Stimulated activated CD4-positive, alpha-beta T cell treated with anti-CD3 and anti-CD28 coated beads, Interleukin-4, amount 100 ng/mL, for 1 hour (primary cell): Measurements from ENCODE around the gene KDM8.
A peak's percentile ranks its signal among the peaks of the same experiment; 100 is the strongest.
"Not testable (repeated sequence)": the region's sequence is repeated elsewhere in the genome, so short reads cannot be mapped to it uniquely, and the experiment has no call there.

Experiments used
- DNase-seq: peaks from one replicate; pipeline ENCODE4 v3.0.0-alpha.2; 2020

Gene KDM8

DNA sequence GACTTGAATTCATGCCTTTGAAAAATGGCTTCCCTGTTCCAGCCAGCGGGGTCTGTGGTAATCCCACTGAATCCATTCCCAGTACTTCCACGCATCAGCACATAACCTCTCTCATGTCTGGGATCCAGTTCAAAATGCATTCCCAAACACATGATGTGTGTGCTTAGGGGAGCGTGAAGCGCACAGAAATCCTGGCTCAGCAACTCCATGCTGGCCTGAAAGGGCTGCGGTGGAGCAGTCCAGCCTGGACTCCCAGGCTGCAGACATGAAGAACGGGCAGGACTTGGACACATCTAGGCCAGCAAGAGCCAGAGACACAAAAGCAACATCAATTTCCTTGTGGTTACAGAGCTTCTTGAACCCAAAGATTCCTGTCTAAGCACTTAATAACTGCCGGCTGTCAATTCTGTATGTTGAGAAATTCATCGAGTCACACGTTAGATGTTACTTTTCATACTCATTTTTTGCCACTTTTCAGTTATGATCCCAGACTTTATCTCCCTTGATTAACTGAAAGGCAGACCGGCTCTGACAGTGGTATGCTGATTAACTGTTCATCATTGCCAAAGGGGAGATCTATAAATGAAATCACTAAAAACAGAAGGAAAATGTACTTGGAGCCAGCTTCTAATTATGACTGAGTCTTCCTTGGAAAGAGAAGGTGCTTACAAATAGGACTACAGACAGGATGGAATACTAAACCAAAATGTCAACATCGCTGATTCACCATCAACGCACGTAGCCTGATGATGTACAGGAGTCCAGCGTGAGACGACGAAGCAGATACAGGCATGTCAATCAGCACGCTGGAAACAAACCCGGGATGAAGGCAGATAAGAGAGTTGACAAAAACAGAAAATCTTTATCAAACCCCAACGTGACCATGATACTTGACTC is 42.2 kb downstream of the KDM8 start:
- no peak for DNase-seq

DNA sequence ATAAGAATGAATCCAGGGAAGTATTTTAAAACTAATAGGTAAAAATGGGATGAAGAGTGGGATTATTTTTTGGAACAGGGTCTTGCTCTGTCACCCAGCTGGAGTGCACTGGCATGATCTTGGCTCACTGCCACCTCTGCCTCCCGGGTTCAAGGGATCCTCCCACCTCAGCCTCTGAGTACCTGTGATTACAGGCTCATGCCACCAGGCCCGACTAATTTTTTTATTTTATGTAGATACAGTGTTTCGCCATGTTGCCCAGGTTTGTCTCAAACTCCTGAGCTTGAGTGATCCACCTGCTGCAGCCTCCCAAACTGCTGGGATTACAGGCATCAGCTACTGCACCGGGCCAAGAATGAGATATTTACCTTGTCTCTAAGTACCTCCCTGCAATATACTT is 43.1 kb downstream of the KDM8 start:
- no peak for DNase-seq

DNA sequence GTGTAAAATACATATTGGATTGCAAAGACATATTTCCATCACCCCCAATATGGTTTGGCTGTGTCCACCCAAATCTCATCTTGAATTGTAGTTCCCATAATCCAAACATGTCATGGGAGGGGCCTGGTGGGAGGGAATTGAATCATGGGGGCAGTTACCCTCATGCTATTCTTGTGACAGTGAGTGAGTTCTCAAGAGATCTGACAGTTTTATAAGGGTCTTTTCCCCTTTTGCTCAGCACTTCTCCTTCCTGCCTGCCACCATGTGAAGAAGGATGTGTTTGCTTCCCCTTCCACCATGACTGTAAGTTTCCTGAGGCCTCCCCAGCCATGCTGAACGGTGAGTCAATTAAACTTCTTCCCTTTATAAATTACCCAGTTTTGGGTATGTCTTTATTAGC is 43.8 kb downstream of the KDM8 start:
- not testable (repeated sequence) for DNase-seq

DNA sequence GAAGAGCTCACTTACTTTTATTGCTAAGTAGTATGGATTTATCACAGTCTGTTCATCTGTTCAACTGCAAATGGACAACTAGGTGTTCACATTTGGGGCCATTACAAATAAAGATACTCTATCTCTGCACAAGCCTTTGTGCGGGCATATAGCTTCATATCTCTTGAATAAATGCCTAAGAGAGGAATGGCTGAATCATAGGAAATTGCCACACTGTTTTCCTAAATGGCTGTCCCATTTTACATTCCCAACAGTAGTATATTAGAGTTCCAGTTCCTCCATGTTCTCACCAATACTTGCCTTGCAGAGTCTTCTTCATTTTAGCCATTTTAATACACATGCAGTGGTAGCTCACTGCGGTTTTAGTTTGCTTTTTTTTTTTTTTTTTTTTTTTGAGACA is 44.7 kb downstream of the KDM8 start:
- DNase-seq = no peak

DNA sequence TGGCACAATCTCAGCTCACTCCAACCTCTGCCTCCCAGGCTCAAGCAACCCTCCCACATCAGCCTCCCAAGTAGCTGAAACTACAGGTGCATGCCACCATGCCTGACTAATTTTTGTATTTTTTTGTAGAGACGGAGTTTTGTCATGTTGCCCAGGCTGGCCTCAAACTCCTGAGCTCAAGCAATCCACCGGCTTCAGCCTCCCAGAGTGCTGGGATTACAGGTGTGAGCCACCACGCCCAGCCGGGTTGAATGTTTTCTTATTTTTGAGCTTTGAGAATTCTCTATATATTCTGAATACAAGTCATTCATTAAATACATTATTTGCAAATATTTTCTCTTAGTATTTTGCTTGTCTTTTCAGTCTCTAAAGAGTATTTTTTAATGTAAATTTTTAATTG is 45.6 kb downstream of the KDM8 start:
- not testable (repeated sequence) for DNase-seq

DNA sequence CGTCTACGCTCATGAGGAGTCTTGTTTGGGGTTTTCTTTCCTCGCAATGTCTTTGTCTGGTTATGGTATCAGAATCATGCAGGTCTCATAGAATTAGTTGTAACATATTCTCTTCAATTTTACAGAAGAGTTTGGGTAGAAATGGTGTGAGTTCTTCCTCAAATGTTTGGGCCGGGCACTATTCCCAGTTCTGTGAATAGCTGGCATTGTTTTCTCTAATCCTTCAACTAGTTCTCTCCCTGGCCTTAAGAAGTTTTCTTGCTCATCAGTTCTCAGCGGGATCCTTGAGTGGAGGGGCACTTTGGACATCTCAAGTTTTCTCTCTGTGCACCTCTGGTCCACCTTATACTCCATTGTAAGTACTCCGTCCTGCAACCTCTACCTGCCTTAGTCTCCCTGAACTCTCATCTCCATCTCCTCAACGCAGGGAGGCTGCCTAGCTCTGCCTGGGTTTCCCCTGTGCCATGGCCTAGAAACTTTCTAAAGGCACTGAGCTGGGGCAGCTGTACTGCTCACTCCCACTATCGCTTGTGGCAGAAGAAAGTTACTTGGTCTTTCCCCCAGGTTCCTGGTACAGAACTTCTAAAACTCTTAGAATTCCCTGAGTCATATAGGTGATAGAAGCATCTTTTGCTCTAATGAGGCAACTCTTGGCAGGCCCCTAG is 48.3 kb downstream of the KDM8 start:
- DNase-seq = no peak

DNA sequence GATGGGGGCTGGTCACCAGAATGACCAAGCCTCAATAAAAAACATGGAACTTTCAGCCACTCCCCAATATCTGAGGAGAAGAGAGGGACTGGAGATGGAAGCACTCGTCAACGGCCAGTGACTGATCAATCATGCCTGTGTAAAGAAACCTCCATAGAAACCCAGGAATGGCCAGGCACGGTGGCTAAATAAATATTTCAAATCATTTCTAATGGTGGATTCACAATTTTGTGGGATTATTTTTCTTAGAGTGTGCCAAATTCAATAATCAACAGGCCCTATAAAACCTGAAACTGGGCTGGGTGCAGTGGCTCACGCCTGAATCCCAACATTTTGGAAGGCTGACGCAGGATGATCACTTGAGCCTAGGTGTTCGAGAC is 48.9 kb downstream of the KDM8 start:
- DNase-seq = no peak

DNA sequence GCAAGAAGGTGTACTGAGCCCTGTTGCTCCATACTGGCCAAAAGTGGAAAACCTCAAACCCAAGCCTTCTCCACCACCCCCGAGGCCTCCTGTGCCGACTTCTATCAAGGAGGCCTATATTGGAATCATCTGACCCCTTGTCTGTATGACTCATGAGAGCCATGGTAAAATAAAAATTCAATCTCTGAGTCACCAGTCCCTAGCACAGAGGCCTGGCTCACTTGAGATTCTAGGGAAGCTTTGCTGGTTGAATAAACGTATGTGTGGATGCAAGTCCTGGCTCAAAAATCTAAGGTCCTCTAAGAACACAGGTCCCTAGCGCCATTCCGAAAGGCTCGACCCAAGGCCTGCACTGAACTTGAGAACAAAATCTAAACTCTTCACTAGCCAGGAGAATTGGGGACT is 50.2 kb downstream of the KDM8 start:
- DNase-seq = no peak

DNA sequence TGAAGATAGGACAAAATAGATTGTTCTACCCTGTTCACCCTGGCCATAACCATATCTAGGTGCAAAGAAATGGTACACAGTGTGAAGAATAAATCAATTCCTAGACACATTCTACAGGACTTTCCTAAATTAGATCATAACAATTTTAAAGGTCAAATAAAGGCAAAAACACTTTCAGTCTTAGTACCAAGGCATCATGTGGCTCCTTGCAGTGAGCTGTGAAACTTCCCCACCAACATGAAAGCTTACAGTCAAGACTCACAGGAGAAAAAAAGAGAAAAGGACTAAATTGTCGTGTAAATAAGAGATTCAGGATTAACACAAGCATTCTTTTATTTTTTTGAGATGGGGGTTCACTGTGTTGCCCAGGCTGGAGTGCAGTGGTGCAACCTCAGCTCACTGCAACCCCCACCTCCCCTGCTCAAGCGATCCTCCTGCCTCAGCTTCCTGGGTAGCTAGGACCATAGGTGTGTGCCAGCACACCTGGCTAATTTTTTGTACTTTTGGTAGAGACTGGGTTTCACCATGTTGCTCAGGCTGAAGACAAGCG is 51.0 kb downstream of the KDM8 start:
- DNase-seq = no peak

DNA sequence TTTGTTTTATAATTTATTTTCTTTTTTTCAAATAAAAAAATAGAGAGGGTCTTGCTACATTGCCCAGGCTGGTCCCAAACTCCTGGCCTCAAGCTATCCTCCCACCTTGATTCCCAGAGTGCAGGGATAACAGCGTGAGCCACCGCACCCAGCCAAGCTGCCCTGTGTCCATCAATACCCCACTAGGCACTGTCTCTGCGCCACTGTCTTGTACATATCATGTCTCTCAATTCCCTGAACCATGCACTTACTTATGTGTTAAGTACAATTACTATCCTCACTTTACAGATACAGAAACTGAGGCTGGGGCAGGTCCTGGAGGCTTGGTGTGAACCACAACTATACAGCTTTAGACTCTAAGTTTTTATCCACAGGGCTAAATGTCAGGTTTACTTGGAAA is 53.5 kb downstream of the KDM8 start:
- no peak for DNase-seq

DNA sequence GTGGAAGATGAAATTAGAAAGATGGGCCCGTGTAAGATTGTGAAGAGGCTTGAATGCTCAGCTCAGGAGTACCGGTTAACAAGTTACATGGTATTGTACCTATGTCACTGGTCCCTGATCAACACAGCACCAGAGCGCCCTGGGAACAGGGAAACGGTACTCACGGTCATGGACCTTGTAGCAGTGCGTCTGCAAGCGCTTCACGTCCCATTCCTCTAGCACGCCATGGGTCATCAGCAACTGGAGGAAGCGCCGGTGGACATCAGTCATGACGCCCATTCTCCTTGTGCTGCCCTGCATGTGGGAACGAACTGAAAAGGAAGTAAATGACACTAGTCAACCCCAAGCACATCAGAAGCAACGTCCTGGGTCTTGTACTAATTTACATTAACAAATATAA is 53.9 kb downstream of the KDM8 start:
- DNase-seq = no peak

DNA sequence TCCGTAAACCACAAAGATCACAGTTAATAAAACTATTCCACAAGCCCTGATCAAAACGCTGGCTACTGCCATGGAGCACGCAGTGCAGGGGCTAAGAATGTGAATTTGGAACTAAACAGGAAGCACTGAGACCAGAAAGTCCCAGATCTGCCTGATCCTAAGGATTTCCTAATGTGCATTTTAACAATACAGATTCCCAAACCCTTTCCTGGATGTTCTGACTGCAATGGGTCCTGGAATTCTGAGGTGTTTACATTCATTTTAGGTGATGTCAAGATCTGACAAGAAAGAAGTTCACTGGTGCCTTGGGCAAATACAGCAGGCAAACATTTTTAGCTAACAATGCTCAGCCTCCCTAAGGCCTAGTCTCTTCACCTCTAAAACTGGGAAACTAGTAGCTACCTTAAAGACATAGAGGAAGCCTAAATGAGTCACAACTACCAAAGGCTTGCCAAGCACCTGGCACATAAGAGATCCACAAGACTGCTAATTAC is 55.0 kb downstream of the KDM8 start:
- DNase-seq = no peak

DNA sequence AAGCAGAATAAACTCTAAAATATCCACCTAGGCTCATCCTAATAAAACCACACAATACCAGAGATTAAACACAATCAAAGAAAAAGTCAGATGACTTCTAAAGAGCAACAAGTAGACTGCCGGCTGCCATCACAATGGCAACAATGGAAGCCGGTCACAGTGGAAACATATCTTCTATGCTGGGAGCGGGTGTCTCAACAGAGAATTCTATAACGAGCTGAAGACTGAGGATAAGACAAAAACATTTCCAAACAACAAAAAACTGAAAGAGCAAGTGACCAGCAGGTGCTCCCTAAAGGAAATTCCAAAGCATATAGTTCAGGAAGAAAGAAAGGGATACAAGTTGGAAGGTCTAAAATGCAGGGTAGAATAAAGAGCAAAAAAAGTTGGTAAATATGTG is 56.4 kb downstream of the KDM8 start:
- DNase-seq = no peak

DNA sequence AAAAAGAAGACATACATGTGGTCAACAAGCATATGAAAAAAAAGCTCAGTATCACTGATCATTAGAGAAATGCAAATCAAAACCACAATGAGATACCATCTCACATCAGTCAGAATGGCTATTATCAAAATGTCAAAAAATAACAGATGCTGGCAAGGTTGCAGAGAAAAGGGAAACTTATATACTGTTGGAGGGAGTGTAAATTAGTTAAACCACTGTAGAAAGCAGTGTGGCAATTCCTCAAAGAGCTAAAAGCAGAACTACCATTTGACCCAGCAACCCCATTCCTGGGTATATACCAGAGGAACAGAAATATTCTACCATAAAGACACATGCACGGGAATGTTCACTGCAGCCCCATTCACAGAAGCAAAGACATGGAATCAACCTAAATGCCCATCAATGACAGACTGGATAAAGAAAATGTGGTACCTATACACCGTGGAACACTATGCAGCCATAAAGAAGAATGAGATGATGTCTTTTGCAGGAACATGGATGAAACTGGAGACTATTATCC is 59.6 kb downstream of the KDM8 start:
- DNase-seq = not testable (repeated sequence)

DNA sequence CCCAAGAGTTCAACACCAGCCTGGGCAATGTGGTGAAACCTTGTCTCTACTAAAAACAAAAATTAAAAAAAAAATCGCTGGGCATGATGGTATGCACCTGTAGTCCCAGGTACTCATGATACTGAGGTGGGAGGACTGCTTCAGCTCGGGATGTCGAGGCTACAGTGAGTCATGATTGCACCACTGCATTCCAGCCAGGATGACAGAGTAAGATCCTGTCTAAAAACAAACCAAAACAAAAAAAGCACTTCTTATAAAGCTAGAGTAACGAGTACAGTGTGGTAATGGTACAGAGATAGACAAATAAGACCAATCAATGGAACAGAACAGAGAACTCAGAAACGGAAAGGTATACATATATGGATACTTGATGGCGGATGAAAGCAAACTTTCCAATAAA is 60.8 kb downstream of the KDM8 start:
- no peak for DNase-seq

DNA sequence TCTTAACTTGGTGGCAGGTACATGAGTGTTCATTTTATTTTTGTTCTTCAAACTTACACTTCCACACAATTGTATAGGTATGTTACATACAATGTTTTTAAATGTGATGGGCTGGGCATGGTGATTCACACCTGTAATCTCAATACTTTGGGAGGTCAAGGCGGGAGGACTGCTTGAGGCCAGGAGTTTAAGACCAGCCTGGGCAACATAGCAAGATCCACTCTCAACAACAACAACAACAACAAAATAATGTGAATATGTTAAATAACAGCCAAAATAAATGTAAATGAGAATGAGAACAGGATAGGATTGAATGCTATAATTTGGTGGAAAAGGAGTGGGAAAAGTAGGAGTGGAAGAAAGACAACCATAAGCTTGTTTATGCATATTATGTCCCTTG is 62.7 kb downstream of the KDM8 start:
- DNase-seq = no peak

DNA sequence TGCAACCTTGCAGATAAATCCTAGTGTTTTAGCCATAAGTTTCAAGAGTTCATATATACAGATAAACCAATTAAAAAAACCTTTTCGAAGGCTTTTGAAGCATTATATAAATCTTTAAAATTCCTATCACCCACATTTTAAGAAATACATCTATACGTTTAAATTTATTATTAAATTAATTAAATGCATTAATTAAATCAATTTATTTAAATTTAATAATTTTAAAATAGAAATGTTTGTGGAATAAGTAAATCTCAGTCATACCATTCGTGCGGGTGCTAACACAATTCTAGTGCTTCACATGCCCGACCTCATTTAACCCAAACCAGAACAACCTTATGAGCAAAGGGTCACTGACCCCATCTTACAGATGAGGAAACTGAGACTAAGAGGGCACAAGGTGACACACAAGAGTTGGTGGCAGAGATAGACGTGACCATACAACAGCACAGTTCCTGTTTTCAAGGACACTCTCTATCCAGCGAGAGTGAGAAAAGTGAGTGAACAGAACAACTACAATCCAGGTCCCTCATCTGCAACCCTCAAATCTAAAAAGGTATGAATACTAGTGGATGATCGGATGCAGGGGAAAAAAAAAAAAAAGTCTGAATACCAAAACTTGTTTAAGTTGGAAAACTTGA is 63.8 kb downstream of the KDM8 start:
- no peak for DNase-seq

DNA sequence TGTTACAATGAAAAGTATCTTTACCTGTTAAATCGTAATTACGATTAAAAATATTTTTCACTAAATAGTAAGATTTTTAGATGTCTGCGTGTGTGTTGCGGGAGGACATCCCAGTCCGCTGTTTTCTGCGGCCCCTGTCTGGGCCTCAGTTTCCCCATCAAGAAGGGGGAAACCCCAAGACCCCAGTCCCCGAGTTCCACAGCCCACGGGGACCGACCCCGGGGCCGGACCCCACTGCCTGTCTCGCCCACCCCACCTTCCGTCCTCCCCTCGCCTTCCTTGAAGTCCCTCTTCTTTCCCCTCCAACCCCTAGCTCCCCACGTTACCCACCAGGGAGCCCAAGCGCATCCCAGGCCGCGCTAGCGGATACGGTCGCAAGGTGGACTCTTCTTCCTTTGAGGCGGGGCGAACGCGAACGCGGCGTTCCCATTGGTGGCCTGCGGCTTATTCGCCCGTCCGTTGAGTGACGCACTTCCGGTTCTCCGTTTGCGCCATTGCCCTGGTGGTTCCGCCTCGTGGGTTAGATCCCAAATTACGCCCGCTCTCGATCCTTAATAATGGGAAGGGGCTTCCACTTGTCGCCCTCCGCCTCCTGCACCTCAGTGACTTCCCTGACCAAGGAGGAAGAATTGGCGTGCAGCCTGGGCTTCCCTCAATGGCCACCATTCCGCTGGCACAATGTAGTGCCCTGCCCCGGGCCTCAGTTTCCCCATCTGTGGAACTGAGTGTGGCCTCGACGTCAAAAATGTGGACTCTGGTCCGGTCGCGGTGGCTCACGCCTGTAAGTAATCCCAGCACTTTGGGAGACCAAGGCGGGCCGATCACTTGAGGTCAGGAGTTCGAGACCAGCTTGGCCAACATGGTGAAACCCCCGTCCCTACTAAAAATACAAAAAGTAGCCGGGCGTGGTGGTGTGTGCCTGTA is 65.3 kb downstream of the KDM8 start, which contains the start of gene NSMCE1:
NSMCE1 (minus strand) TSS at position 397 of the 924 bp plus-strand sequence. CDS start 11,202 bp downstream, outside the sequence.
- DNase-seq = peak; percentile 99

DNA sequence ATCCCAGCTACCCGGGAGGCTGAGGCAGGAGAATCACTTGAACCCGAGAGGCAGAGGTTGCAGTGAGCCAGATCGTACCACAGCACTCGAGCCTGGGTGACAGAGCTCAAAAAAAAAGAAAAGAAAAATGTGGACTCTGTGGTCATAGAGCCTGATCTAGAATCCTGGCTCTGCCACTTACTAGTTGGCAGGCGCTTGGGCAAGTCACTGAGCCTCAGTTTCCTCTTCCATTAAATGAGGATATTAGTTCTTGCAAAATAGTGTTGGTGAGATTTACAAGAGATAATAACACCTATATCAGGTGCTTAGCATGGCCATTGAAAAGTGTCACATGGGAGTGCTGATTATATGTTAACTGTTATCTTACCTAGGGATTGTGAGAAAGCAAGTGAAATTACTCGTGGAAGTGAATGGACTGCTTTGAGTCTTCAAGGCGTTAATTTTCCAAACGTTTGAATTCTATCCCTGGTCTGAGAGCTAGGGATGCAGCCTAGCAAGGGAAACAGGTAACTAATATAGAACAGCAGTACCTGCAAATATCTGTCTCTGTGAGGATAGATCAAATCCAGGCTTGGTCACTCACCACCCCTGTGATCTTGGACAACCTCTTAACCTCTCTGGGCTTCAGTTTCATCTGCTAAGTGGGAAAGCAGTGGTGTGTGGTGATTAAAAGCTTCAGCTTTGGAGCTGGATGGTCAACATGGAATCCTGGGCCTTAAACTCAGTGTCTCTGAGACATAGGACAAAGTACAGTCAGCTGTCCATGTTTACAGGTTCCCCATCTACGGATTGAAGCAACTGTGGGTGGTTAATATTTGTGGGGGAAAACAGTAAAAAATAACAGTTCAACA is 66.2 kb downstream of the KDM8 start:
- DNase-seq = no peak

DNA sequence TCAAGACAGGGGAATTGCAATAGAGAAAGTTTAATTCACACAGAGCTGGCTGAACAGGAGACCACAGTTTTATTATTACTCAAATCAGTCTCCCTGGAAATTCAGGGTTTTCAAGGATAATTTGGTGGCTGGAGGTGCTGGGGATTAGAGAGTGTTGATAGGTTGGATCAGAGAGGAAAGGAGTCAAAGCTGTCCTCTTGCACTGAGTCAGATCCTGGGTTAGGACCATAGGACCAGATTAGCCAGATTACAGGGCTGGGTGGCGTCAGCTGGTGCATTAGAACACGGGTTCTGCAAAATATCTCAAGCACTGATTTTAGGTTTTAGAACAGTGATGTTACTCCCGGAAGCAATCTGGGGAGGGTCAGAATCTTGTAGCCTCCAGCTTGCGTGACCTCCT is 67.0 kb downstream of the KDM8 start:
- no peak for DNase-seq
